Stimulated activated memory B cell treated with anti-CD40 and anti-IgM and Interleukin-4, amounts not matched to agents 10 μg/mL and 1 μg/mL and 100 μg/mL, for 72 hours (primary cell): Measurements from ENCODE around the gene GFM2.
"Not testable (repeated sequence)": the region's sequence is repeated elsewhere in the genome, so short reads cannot be mapped to it uniquely, and the experiment has no call there.

Experiments used
- ATAC-seq: fragments of 150-1000 bp; cut with Tn5 transposase; 2 replicates; pipeline ENCODE4 v1.10.0; 2021
- H3K27ac Mint-ChIP-seq: one replicate; pipeline ENCODE4 v1.8.0; 2022; ENCODE audit warnings: mild to moderate bottlenecking, mixed read lengths
- H3K27me3 Mint-ChIP-seq: one replicate; pipeline ENCODE4 v1.8.0; 2022; ENCODE audit warnings: mixed read lengths
- H3K36me3 Mint-ChIP-seq: one replicate; pipeline ENCODE4 v1.8.0; 2022; ENCODE audit warnings: mixed read lengths
- H3K4me1 Mint-ChIP-seq: one replicate; pipeline ENCODE4 v1.8.0; 2022; ENCODE audit warnings: mixed read lengths
- H3K4me3 Mint-ChIP-seq: one replicate; pipeline ENCODE4 v1.8.0; 2022; ENCODE audit warnings: mild to moderate bottlenecking, moderate library complexity, mixed read lengths
- H3K9me3 Mint-ChIP-seq: one replicate; pipeline ENCODE4 v1.8.0; 2022; ENCODE audit warnings: mixed read lengths

The GFM2 gene

DNA sequence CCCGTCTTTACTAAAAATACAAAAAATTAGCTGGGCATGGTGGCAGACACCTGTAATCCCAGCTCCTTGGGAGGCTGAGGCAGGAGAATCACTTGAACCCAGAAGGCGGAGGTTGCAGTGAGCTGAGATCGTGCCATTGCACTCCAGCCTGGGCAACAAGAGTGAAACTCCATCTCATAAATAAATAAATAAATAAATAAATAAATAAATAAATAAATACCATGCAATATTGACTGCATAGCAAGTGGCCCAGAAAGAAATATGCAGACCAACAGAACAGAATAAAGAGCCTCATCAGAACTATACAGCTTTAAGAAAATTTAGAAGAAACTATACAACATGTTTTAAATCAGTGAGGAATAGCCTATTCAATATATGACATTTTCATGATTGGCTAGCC lies 88.8 kb downstream of the GFM2 start:
- not testable (repeated sequence) for H3K27ac Mint-ChIP-seq, H3K4me3 Mint-ChIP-seq, H3K36me3 Mint-ChIP-seq, H3K9me3 Mint-ChIP-seq, ATAC-seq
- Mint-ChIP-seq H3K27me3 (peaks cover 12% of the 10 kb centered on the region), H3K4me1 (peaks cover 12% of the 10 kb centered on the region)

GRCh38 chr5:74676466-74676865 lies 90.5 kb downstream of the GFM2 start:
- not testable (repeated sequence) for H3K36me3 Mint-ChIP-seq, H3K4me3 Mint-ChIP-seq, H3K27ac Mint-ChIP-seq, H3K4me1 Mint-ChIP-seq, ATAC-seq, H3K9me3 Mint-ChIP-seq
- H3K27me3 Mint-ChIP-seq: peaks cover 24% of the 10 kb centered on the region

GRCh38 chr5:74673011-74673790 lies 93.7 kb downstream of the GFM2 start:
- no peaks in the 10 kb centered on the region for H3K4me1 Mint-ChIP-seq
- no peak for ATAC-seq
- H3K36me3 Mint-ChIP-seq: peaks cover 4% of the 10 kb centered on the region
- H3K27me3 Mint-ChIP-seq: peaks cover 23% of the 10 kb centered on the region
- no peak overlapping the region for H3K4me3 Mint-ChIP-seq
- no peak overlapping the region for H3K27ac Mint-ChIP-seq
- H3K9me3 Mint-ChIP-seq: peaks cover 3% of the 10 kb centered on the region

- H3K27me3 Mint-ChIP-seq: peaks cover 23% of the 10 kb centered on the region
- H3K4me1 Mint-ChIP-seq: no peaks in the 10 kb centered on the region
- H3K36me3 Mint-ChIP-seq: peaks cover 4% of the 10 kb centered on the region
- no peak overlapping the region for H3K27ac Mint-ChIP-seq
- no peak overlapping the region for H3K4me3 Mint-ChIP-seq
- no peak for ATAC-seq
- H3K9me3 Mint-ChIP-seq: peaks cover 3% of the 10 kb centered on the region
Measured at GRCh38 chr5:74672215-74672877, 94.6 kb downstream of the GFM2 start.
